Hematopoietic multipotent progenitor cell treated with erythropoietin and hydrocortisone succinate and interleukin-3 and kit ligand, for 15 days (in vitro differentiated cells): Measurements from ENCODE around the gene SVOP.
"Not testable (repeated sequence)": the region's sequence is repeated elsewhere in the genome, so short reads cannot be mapped to it uniquely, and the experiment has no call there.

Source experiments
- DNase-seq: peaks from one replicate; pipeline ENCODE4 v3.0.0-alpha.2; 2015; ENCODE audit warnings: low spot score

The SVOP gene, protein sequence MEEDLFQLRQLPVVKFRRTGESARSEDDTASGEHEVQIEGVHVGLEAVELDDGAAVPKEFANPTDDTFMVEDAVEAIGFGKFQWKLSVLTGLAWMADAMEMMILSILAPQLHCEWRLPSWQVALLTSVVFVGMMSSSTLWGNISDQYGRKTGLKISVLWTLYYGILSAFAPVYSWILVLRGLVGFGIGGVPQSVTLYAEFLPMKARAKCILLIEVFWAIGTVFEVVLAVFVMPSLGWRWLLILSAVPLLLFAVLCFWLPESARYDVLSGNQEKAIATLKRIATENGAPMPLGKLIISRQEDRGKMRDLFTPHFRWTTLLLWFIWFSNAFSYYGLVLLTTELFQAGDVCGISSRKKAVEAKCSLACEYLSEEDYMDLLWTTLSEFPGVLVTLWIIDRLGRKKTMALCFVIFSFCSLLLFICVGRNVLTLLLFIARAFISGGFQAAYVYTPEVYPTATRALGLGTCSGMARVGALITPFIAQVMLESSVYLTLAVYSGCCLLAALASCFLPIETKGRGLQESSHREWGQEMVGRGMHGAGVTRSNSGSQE

DNA sequence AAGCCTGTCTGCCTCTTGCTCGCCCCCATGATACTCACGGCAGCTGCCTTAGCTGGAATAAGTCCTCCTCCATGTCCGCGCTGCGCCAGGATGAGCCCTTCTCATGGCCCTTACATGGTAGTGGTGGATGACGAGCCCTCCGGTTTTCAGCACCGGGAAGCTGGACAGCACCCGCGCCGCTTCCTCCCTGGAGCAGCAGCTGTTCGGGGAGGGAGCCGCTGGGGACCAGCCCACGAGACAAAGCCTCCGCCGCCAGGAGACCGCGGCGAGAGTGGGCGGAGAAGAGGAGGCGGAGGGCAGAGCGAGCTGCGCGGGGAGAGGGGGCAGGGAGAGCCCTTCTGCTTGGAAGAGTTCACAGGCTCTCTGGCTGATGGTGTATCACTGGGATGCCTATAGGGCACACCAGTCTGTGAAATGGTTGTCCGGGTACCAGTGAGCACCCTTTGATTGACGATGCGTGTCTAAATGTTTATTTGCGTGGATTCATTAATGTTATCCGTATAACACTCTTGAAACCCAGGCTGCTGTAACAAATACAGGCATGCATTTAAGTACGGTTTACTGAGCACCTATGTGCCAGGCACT lies at the start of gene SVOP:
Gene SVOP (minus strand): TSS at position 273 of the 585 bp plus-strand sequence. CDS start 200 bp downstream, at position 73.
- DNase-seq, result no peak

DNA sequence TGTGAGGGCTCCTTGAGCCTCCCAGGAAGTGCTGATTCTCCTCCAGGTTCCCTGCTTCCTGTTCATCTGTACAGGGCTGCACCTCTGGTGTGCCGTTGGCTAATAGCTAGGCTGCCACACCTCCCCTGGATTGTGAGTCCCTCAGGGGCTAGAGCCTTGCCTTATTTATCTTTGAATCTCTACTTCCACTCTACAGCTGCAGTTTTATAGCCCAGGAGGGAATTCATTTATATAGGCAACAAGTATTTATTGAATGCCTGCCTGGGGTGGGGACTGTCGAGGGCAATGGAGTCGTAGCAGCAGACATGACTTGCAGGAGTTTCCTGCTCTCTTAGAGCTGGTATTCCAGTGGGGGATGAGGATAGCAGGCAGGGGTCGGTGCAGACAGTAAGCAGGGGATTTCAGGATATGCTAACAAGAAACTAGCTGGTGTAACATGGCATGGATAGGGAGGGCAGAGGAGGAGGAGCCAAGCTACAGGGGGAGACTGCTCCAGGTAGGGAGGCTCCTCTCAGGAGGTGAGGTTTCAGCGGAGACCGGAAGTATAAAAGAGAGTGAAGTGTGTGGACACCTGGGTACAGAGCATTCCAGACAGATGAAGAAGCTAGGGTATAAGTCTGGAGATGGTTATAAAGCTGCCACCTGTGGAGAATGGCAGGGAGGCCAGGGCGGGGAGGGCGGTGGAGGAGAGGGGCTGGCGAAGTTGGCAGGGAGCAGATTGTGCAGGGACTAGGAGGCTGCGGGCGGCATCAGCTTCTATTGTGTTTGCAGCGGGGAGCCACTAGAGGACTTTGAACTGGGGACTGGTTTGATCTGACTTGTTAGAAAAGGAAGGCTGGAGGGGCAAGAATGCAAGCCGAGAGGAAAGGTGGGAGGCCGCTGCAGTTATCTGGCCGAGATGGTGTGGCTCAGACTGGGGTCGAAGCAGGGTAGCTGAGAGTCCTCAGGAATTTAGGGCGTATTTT lies 48.7 kb upstream of the SVOP start:
- DNase-seq, result no peak

DNA sequence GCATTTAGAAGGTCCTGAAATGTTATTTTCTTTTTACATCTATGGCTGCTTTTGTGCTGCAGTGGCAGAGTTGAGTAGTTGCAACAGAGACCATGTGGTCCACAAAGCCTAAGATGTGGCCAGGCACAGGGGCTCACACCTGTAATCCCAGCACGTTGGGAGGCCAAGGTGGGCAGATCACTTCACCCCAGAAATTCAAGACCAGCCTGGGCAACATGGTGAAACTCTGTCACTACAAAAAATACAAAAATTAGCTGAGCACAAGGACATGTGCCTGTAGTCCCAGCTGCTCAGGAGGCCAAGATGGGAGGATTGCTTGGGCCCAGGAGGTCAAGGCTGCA lies 45.0 kb upstream of the SVOP start:
- no peak for DNase-seq

DNA sequence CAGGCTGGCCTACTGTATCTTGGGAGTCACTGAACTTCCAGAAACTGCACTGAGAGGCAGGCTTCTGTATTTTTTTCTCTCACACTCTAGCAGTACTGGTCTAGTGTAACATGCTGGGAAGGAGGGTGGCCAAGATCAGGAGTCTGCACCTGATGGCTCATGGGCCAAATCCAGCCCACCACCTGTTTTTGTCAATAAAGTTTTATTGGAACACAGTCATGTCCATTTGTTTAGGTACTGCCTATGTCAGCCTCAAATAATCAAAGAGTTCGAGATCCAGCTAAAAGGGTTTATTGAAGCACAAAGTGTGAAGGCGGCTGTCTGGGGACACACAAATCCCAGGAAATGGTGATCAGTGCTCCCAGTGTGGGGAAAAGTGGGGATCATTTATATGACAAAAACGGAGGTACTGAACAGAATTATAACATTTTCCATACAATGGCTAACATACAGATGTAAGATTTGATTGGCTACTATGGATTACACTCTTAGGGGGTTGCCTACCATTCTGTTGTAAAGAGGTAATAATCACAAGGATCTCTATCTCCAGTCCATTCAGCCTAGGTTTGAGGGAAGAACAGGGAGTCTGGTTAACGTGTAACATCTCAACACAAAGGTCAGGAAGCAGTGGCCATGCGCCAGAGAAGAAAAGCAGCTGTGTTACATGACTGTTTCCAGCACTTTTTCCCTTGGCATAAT lies 44.4 kb upstream of the SVOP start:
- DNase-seq, result no peak

DNA sequence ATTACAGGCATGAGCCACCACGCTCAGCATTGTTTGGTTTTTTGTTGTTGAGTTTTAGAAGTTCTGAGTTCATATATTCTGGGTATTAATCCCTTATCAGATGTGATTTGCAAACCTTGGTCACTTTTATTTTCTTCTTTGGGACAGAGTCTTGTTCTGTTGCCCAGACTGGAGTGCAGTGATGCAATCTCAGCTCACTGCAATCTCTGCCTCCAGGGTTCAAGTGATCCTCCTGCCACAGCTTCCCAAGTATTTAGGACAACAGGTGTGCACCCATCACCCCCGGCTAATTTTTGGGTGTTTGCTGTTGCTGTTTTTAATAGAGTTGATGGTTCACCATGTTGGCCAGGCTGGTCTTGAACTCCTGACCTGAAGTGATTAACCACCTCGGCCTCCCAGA lies 43.3 kb upstream of the SVOP start:
- DNase-seq, result no peak

DNA sequence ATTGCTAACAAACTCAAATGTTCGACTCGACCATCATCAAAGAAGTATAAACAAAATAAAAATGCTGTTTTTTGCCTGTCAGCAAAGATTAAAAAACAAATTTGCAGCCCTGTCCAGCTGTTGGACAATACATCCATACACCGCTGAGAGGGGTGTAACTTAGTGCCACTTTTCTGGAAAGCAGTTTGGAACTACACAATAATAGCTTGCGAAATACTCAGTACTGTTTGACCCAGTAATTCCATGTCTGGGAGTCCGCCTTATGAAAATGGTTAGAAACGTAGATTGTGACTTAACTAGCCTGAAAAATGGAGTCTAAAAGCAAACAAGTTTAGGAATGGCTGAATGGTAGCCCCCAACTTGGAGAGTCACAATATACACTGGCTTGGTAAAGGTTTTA lies 37.9 kb upstream of the SVOP start:
- DNase-seq, result no peak

DNA sequence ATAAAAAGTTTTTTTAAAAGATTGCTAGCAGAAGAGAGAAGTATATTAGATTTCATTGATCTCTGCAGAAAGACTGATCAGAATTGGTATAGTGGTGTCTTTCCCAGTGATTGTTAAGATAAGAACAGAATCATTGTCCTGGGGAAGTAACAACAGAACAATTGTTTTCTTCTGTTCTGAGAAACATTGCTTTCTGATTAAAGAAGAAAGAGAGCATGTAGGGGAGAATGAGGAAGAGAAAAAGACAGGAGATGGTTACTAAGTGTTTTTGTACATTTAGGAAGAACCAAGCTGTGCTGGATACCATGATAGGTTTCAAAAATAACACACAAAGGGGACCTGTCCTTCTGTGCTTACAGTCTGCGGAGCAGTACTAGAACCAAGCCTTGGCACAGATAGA lies 36.5 kb upstream of the SVOP start:
- DNase-seq, result no peak

DNA sequence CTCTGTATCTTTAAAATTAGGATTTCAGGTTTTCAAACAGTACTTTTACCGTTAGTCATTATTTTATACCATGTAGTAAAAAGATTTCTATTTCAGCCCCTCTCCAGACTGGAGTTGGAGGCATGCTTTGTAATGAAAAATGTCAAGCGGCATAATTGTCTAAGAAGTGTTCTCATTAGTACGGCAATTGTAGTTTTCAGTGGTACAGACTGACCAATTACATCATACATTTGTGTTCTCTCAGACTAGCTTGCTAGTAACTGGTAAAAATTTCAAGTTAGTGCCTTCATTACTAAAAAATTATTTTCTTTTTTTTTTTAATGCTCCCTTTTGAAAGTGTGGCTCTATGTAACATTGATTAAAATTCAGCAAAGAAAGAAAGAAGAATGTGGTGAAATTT lies 36.0 kb upstream of the SVOP start:
- DNase-seq, result no peak

DNA sequence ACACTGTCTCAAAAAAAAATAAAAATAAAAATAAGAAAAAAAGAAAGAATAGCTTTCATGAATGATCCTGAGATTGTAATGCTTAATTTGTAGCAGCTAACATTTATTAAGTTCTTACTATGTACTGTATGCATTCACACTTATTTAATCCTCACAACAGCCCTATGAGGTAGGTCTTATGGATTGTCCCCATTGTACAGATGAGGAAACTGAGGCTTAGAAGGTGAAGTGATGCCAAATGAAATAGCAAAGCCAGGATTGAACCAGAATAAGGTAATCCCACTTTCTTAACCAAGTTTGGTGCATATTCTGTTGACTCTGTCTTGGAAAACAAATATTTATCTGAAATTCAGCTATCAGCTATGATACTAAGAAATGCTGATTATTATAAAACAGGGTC lies 33.7 kb upstream of the SVOP start:
- no peak for DNase-seq

DNA sequence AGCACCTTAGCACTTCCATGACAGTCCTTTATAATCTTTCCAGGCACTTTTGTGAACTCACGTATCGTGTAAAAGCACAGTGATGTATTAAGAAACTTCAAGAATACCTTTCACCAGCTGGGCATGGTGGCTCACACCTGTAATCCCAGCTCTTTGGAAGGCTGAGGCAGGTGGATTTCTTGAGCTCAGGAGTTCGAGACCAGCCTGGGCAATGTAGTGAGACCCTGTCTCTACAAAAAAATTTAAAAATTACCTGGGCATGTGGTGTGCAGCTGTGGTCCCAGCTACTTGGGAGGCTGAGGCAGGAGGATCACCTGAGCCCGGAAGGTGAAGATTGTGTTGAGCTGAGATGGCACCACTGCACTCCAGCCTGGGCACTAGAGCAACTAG lies 33.3 kb upstream of the SVOP start:
- not testable (repeated sequence) for DNase-seq

DNA sequence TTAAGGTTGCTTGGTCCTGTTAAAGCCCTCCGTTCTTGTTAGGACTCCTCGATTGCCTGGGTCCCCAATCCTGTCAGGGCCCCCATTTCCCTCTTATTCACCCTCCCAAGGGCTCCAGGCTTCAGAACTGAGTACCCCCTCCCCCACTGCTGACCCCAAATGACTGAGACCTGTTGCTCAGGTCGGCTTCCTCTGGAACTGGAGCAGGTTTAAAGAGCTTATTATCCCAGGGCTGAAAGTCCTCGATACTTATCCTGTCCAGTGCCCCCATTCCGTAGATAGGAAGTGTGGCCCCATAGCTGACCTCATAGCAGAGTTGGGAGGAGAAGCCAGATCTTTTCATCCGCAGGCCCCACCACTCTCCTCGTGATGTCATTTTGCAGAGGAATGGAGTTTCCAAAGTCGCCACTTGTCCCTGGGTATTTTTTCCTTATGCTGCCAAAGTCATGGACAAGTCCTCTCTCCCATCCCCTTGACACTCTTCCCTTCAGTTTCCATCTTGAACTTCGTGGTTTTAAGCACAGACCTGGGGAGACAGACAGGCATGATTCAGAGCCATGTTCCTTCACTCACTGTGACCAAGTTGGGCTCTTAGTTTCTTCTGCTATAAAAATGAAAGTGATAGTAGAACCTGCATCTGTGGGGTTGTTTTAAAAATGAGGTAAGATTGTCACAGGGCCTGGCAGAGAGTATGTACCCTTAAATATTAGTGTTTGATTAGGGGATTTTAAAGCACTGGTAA lies 32.7 kb upstream of the SVOP start:
- peak; percentile 34 for DNase-seq

DNA sequence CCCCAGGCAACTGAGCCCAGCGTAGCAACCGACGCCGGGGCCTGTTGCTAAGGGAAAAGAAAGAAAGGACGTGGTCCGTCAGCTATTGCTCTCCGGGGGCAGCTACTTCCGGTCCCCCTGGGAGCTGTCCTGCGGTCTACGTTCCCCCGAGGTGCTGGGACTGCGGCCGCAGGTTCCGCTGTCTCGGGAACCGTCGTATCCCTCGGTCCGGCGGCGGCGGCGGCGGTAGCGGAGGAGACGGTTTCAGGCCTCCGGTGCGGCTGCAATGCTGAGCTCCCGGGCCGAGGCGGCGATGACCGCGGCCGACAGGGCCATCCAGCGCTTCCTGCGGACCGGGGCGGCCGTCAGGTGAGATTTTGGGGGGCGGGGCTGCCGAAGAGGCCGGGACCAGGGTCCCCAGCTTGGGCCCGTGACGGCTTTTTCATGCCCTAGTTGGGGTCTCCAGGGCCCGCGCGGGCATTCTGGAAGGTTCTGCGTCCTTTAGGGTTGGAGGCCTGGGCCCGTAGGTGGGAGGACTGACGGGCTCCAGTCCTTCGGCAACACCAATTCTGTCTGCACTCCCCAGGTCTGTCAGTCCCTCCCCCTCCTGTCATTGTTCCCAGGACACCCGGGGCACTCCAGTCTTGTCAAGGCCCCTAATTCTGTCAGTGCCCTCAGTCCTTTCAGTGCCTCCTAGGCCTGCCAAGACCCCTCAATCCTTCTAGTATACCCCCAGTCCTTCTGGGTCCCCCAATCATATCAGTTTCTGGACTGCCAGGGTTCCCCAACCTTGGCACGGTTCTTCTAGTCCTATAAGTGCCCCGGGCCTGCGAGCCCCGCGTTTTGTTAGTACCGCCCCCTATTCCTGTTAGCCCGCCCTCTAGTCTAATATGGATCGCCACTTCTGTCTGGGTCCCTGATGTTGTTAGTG lies 31.8 kb upstream of the SVOP start, which contains the start of gene USP30:
Gene USP30 (plus strand): TSS at position 163 of the 910 bp plus-strand sequence. CDS start 103 bp downstream, at position 266.
- DNase-seq, result peak; percentile 88

DNA sequence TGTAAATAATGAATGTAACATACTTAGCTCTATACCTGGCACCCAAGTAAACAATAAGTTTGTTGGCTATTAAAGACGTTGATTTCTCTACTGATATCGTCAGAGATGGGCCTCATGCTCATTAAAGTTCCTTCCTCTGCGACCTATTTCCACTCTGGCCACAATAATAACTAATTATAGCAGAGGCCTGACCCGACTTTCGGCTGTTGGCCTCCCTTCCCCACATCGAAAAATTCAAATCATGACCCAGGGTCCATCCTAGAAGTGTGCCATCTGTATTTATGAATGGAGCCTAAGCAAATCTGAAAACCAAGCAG lies 31.2 kb upstream of the SVOP start:
- no peak for DNase-seq

DNA sequence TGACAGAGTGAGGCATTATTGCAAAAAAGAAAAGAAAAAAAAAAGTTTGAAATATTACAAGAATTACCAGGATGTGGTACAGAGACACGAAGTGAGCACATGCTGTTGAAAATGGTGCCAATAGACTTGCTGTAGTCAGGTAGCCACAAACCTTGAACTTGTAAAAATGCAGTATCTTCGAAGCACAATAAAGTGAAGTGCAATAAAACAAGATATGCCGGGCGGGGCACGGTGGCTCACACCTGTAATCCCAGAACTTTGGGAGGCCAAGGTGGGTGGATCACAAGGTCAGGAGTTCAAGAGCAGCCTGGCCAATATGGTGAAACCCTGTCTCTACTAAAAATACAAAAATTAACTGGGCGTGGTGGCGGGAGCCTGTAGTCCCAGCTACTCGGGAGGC lies 28.9 kb upstream of the SVOP start:
- DNase-seq, result not testable (repeated sequence)

DNA sequence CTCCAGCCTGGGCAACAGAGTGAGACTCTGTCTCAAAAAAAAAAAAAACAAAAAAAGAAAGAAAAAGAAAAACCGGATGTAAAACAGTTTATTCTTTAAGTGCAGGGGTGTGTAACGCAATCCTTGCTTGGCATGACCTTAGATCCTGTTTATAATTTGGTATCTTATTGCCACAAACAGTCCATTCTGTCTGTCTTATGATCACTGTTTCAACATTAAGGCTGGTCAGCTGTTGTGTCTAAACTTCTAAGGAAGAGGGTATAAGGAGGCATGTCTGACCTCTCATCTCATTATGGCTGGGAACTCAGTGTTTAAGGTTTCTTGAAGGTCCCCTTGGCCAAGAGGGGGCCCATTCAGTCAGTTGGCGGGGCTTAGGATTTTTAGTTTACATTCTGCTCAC lies 27.8 kb upstream of the SVOP start:
- not testable (repeated sequence) for DNase-seq

DNA sequence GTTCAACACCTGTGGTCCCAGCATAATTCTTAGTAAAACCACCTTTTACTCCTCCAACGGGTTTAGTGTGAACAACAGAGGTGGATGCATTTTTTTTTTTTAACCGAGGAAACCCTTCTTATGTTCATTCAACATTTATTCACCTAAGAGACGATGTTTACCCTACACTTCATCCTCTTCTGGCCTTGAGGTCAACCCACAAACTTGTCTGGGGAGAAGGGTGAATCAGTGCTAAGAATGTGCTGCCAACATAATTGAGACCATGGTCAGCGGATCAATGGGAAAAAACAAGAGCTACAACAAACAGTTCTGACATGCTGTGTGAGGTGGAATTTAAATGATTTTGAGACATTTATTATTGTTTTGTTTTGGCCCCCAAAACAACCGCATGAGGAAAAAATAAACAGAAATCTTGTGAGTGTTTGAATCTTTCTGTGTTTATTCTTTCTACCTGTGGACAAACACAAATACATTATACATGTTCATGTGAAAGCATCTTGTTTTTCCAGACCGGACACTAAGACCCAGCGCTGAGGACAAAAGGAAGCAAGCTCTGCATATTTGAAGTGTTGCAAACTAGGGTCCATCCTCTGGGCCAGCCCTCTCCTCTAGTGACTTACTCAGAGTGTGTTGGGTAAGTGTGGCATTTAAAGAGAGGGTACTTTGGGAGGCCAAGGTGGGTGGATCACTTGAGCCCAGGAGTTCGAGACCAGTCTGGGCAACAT lies 26.4 kb upstream of the SVOP start:
- no peak for DNase-seq

DNA sequence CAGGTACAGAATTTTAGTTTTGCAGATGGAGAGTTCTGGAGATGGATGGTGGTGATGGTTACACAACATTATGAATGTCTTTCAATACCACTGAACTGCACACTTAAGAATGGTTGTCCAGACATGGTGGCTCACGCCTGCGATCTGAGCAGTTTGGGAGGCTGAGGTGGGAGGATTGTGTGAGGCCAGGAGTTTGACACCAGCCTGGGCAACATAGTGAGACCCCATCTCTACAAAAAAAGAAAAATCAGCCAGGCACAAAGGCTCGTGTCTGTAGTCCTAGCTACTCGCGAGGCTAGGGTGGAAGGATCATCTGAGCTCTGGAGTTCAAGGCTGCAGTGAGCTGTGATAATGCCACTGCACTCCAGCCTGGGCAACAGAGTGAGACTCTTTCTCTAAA lies 23.4 kb upstream of the SVOP start:
- DNase-seq, result no peak

DNA sequence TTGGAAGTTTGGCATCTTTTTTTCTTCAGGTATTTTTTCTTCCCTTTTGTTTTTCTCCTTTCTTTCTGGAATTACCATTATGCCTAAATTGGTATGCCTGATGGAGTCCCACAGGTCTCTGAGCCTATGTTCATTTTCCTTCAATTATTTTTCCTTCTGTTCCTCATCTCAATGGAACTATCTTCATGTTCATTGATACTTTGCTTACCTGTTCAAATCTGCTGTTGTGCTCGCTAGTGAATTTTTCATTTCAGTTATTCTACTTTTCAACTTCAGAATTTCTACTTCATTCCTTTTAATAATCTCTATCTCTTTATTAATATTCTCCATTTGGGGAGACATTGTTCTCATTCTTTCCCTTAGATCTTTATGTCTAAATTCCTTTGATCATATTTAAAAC lies 16.1 kb upstream of the SVOP start:
- no peak for DNase-seq
